IPS-20b (cell line): Measurements from ENCODE around the gene CLDN9.

ENCODE experiments used
- H3K27ac ChIP-seq: one replicate; pipeline ENCODE4 v1.5.1; 2013; ENCODE audit warnings: low read length
- H3K27me3 ChIP-seq: 2 replicates; pipeline ENCODE4 v1.6.1; 2013; ENCODE audit warnings: mild to moderate bottlenecking, low read length, inconsistent platforms; ENCODE audit not compliant: insufficient read depth
- H3K36me3 ChIP-seq: 2 replicates; pipeline ENCODE4 v1.6.1; 2013; ENCODE audit warnings: low read depth, mild to moderate bottlenecking, inconsistent platforms, low read length, moderate library complexity; ENCODE audit not compliant: insufficient read depth
- H3K4me1 ChIP-seq: 2 replicates; pipeline ENCODE4 v1.6.1; 2013; ENCODE audit warnings: mild to moderate bottlenecking, control low read depth, inconsistent platforms, low read length, moderate library complexity; ENCODE audit not compliant: insufficient read depth
- H3K4me3 ChIP-seq: 2 replicates; pipeline ENCODE4 v1.5.1; 2013; ENCODE audit warnings: mild to moderate bottlenecking, low read length, inconsistent platforms
- H3K9ac ChIP-seq: 2 replicates; pipeline ENCODE4 v1.6.1; 2013; ENCODE audit warnings: low read depth, mild to moderate bottlenecking, inconsistent platforms, low read length, moderate library complexity
- H3K9me3 ChIP-seq: 2 replicates; pipeline ENCODE4 v1.6.1; 2013; ENCODE audit warnings: mild to moderate bottlenecking, low read depth, low read length, inconsistent platforms; ENCODE audit not compliant: insufficient read depth

Gene CLDN9

DNA sequence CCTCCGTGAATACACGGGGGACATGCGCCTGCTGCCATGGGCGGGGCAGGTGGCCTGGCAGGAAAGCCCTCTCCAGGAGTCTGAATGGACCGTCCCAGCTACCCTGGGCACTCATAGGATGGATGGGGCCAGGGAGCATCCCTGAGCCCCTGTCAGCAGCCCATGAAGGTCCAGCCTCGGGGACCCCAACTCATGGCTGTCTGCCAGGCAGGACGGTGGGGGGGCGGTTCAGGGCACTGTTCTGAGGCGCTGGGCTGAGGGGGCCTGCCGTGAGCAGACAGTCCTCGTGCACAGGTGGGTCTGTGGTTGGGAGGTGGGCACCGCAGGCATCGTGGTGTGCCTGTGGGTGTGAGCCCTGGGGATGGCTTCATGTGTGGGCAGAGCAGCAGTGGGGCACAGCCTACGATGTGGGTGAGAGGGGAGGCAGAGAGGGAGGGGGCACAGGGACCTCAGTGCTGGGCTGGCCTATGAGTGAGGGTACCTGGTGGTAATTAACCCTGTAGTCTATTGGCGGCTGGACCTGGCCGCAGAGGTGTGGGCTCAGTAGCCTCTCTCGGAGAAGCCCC, 26.0 kb upstream of the CLDN9 start:
- H3K9me3 ChIP-seq, result no peaks in the 10 kb centered on the region
- H3K4me1 ChIP-seq, result peaks cover 9% of the 10 kb centered on the region
- no peaks in the 10 kb centered on the region for H3K36me3 ChIP-seq
- H3K27me3 ChIP-seq, result no peaks in the 10 kb centered on the region; the same call in 1 of the 2 replicates
- no peak overlapping the region for H3K9ac ChIP-seq
- no peak overlapping the region for H3K4me3 ChIP-seq
- H3K27ac ChIP-seq, result no peak overlapping the region

DNA sequence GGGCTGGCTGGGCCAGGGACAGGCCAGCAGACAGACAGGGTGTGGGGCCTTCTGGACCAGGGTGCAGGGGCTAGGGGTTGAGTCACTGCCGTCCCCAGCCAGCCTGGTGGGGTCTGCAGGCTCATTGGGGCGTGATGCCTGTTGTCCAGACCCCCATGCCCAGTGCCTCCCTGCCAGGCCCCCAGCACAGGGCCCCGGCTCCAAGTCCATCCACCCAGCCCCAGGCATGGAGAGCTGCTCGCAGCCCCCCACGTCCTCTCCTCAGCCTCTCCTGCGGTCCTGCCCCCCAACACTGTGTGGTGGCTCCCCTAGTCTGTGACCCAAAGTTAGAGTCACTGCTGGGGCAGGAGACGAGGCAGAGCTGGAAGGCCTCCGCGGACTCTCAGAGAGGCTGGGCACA, 25.4 kb upstream of the CLDN9 start:
- no peaks in the 10 kb centered on the region for H3K36me3 ChIP-seq
- peaks cover 6% of the 10 kb centered on the region for H3K4me1 ChIP-seq
- H3K27me3 ChIP-seq, result no peaks in the 10 kb centered on the region; the same call in 1 of the 2 replicates
- H3K9me3 ChIP-seq, result no peaks in the 10 kb centered on the region
- no peak overlapping the region for H3K4me3 ChIP-seq
- no peak overlapping the region for H3K27ac ChIP-seq
- no peak overlapping the region for H3K9ac ChIP-seq

DNA sequence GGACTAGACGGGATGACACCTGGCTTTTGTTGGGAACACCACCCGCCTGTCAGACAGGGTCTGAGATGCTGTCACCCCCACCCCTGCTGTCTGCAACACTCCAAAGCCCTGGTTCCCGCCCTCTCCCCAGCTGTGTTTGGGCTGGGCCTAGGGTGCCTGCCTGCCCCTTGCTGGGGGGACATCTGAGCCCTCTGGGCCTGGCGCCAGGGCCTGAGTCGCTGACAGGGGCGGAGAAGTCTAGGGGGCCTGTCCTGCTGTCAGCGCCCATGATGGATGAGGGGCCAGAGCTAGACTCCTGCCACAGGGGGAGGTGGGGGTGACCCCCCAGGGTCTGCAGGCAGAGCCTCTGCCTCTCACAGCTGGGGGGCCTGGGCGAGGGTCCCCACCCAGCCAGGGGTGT, 24.9 kb upstream of the CLDN9 start:
- Histone ChIP-seq H3K4me1 (peaks cover 4% of the 10 kb centered on the region; the same call in 1 of the 2 replicates), H3K9ac (no peak overlapping the region), H3K27ac (no peak overlapping the region)

GRCh38 chr16:2988590-2989099, 24.1 kb upstream of the CLDN9 start:
- Histone ChIP-seq H3K27ac (no peak overlapping the region), H3K4me3 (no peak overlapping the region), H3K4me1 (peaks cover 4% of the 10 kb centered on the region; the same call in 1 of the 2 replicates), H3K27me3 (no peaks in the 10 kb centered on the region; the same call in 1 of the 2 replicates), H3K9me3 (no peaks in the 10 kb centered on the region), H3K9ac (no peak overlapping the region), H3K36me3 (no peaks in the 10 kb centered on the region)

More for the DNA sequence above, 24.9 kb upstream of the CLDN9 start:
- Histone ChIP-seq H3K4me3 (no peak overlapping the region), H3K36me3 (no peaks in the 10 kb centered on the region), H3K9me3 (no peaks in the 10 kb centered on the region), H3K27me3 (no peaks in the 10 kb centered on the region; the same call in 1 of the 2 replicates)

- Histone ChIP-seq H3K27ac (no peak overlapping the region), H3K4me3 (no peak overlapping the region), H3K9ac (no peak overlapping the region), H3K4me1 (peaks cover 4% of the 10 kb centered on the region; the same call in 1 of the 2 replicates), H3K36me3 (no peaks in the 10 kb centered on the region), H3K27me3 (no peaks in the 10 kb centered on the region; the same call in 1 of the 2 replicates), H3K9me3 (no peaks in the 10 kb centered on the region)
These were observed 21.8 kb upstream of the CLDN9 start for GRCh38 chr16:2990891-2991290.

GRCh38 chr16:2991566-2992261, 21.0 kb upstream of the CLDN9 start:
- no peak overlapping the region for H3K4me3 ChIP-seq
- H3K9me3 ChIP-seq, result no peaks in the 10 kb centered on the region
- no peaks in the 10 kb centered on the region; the same call in 1 of the 2 replicates for H3K27me3 ChIP-seq
- no peaks in the 10 kb centered on the region for H3K36me3 ChIP-seq
- peaks cover 4% of the 10 kb centered on the region; the same call in 1 of the 2 replicates for H3K4me1 ChIP-seq
- no peak overlapping the region for H3K27ac ChIP-seq
- H3K9ac ChIP-seq, result no peak overlapping the region

DNA sequence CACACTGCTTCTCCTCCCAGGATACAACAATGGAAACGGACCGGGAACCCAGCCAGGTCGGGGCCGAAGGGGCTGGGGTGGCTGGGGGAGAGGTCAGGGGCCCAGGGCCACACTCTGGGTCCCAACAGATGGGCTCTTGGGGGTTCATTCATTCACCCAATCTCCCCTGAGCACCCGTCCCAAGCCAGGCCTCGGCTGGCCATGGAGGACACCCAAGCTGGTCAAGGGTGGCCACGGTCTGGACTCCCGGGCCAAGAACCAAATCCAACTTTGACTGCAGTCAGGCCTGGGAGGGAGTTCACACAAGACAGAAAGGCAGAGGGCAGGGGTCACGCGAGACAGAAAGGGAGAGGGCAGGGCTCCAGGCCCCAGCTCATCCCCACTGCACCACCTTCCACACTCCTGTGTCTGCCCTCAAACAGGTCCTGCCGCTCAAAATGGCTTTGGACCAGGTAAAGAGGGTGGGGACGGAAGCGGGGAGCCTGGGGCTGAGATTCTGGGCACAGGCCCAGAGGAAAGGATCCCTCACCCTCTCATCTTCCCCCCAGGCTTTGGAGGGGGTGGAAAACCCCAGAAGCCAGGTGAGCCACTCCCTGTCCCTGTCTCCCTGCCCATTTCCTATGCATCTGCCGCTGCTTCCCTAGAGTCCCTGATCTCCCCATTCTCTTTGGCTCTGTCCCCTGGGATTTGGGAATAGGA, 20.2 kb upstream of the CLDN9 start:
- no peak overlapping the region for H3K4me3 ChIP-seq
- H3K9me3 ChIP-seq, result no peaks in the 10 kb centered on the region
- H3K27ac ChIP-seq, result no peak overlapping the region
- H3K36me3 ChIP-seq, result no peaks in the 10 kb centered on the region
- H3K9ac ChIP-seq, result no peak overlapping the region
- H3K4me1 ChIP-seq, result peaks cover 4% of the 10 kb centered on the region; the same call in 1 of the 2 replicates
- H3K27me3 ChIP-seq, result no peaks in the 10 kb centered on the region; the same call in 1 of the 2 replicates

DNA sequence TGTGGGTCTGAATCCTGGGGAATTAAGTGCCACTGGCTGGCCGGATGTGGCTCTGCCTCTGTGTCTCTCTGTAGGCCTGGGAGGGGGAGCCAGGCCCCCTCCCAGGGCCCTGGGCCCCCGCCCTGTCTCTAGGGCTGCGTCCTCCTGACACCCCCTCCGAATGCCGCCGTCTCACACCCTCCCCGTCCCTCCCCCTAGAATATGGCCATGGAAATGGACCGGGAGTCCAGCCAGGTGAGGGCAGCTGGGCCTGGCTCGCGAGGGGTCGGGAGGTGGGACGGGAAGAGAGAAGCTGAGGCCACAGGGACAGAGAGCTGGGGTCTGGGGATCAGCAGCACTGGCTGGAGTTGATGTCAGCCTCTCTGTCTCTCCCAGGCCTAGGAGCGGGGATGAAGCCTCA, 16.4 kb upstream of the CLDN9 start:
- no peak overlapping the region for H3K9ac ChIP-seq
- no peak overlapping the region for H3K4me3 ChIP-seq
- no peaks in the 10 kb centered on the region for H3K36me3 ChIP-seq
- no peaks in the 10 kb centered on the region for H3K27me3 ChIP-seq
- no peaks in the 10 kb centered on the region for H3K9me3 ChIP-seq
- no peak overlapping the region for H3K27ac ChIP-seq
- no peaks in the 10 kb centered on the region for H3K4me1 ChIP-seq

DNA sequence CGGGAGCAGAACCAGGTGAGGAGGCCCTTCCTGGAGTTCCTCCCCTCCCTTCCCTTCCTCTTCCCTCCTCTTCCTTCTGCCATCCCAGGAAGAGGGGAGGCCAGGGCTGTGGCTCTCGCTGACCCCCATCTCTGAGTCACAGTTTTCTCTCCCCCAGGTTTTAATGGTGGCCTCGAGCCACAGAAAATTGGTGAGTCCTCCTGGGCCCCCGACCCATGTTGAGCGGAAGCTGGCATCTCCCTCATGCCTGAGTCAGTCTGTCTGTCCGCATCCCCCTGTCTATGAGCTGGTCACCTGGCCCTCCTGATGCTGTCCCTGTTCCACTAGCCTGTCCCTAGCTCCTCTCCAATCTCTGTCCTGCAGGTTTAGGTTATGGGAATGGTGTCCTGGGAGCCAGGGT, 12.8 kb upstream of the CLDN9 start:
- Histone ChIP-seq H3K4me1 (no peaks in the 10 kb centered on the region), H3K4me3 (no peak overlapping the region), H3K36me3 (no peaks in the 10 kb centered on the region), H3K9me3 (no peaks in the 10 kb centered on the region), H3K9ac (no peak overlapping the region), H3K27me3 (peaks cover 2% of the 10 kb centered on the region; the same call in 1 of the 2 replicates), H3K27ac (no peak overlapping the region)

DNA sequence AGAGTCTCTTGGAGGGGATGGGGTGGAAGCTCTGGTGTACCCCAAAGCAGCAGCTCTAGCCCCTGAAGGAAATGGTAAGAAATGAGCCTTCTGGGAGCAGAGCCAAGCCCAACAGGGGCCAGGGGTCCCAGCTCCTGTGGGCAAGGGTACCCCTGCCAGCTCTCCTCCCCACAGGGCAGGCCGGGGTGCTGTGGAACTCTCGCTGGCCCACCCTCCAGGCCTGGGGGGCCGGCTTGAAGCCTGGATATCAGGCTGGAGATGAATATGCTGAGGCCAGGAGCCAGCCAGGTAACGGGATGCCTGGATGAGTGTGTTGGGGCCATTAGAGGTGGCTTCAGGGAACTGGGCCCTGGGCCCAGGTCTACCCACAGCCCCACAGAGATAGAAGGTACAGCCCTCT, 12.2 kb upstream of the CLDN9 start:
- Histone ChIP-seq H3K4me1 (no peaks in the 10 kb centered on the region), H3K27ac (no peak overlapping the region), H3K4me3 (no peak overlapping the region), H3K27me3 (peaks cover 4% of the 10 kb centered on the region; the same call in 1 of the 2 replicates), H3K9ac (no peak overlapping the region), H3K9me3 (no peaks in the 10 kb centered on the region), H3K36me3 (no peaks in the 10 kb centered on the region)

DNA sequence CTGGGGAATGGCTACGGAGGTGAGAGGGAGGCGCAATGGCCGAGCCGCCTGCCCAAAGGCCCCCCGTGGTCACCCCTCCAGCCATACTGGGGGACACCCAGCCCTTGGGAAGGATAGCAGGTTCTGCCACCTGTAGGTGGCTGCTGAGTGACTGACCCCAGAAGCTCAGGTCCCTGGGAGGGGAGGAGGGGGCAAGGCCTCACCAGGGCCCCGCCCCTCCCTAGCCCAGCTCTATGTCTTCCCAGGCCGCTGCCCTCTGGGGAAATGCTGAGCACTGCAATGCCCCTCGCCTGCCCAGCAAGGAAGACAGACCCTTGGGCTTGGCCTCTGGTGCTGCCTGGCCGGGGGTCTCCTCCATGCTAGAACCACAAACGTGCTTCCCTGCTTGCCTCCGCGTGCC, 11.4 kb upstream of the CLDN9 start:
- peaks cover 5% of the 10 kb centered on the region; the same call in 1 of the 2 replicates for H3K4me1 ChIP-seq
- no peak overlapping the region for H3K9ac ChIP-seq
- no peaks in the 10 kb centered on the region for H3K9me3 ChIP-seq
- H3K4me3 ChIP-seq, result no peak overlapping the region
- H3K27ac ChIP-seq, result no peak overlapping the region
- H3K36me3 ChIP-seq, result no peaks in the 10 kb centered on the region
- peaks cover 4% of the 10 kb centered on the region; the same call in 1 of the 2 replicates for H3K27me3 ChIP-seq
